ENCODE data around the gene GLRA3.
"Not testable (repeated sequence)": the region's sequence is repeated elsewhere in the genome, so short reads cannot be mapped to it uniquely, and the experiment has no call there.

GLRA3 gene

DNA sequence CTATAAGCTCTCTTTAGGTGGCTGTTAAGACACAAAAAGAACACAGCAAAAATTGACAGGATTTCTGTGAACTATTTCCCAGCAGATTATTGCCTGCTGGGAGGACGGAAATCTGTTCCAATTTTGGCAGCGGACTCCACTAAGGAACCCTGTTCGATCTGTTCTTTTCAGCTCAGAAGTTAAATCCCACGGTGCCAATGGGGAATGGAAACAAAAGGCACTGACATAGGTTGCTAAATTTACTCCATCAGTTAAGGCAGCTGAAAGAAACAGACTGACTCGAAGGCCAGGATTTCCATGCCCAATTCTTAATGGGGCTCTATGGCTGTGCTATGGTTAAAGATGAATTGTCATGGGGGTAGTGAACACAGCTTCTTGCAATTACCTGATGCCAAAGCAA lies 180.2 kb downstream of the GLRA3 start:
- no peak for DNase-seq

GRCh38 chr4:174646326-174646725 lies 182.7 kb downstream of the GLRA3 start:
- no peak for DNase-seq

DNA sequence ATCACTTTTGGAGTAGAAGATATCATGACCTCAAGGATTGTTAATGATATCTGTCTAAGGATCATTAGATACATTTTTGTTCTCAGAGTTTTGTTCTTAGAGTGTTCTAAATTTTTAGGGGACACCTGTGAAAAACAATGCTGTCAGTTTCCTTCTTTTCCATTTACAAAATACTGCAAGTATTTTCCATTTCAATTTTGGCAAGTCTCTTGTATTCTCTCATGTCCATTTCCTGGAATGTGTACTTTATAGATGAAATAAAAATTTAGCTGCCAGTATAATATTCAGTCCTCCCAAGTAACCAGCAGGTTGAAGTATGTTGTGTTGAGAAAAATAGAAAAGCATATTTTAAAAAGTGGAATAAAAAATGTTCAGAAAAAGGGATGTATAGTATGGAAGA lies 188.9 kb downstream of the GLRA3 start:
- no peak for DNase-seq

DNA sequence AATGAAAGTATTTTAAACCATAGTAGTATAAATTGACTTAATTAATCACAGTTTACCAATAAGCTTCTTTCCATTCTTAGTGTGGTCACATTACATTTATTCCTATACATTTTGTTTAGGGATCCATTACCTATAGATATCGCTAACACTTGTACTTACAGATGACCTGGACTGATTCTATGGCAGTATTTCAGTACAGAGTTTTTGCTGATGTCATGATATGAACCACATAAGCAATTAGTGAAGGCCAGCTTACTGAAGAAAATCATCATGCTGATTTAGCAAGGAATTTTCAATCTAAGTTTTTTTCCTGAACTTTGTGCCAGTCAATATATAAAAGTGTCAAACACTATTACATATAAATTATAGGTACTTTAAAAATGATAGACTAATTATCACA lies 193.3 kb downstream of the GLRA3 start:
- DNase-seq, result no peak

DNA sequence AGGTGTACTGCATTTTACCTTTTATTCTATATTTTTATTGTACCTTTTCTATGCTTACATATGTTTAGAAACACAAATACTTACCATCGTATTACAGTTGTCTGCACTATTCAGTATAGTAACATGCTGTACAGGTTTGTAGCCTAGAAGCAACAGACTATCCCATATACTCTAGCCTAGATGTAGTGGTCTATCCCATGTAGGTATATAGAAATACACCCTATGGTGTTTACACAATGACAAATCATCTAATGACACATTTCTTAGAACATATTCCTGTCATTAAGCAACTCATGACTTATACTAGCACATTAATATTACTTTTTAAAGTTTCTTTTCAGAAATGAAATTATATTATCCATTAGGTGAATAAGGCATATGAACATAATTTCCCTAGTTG lies 195.6 kb downstream of the GLRA3 start:
- DNase-seq, result peak in 1 of 6 experiments; percentile 2

DNA sequence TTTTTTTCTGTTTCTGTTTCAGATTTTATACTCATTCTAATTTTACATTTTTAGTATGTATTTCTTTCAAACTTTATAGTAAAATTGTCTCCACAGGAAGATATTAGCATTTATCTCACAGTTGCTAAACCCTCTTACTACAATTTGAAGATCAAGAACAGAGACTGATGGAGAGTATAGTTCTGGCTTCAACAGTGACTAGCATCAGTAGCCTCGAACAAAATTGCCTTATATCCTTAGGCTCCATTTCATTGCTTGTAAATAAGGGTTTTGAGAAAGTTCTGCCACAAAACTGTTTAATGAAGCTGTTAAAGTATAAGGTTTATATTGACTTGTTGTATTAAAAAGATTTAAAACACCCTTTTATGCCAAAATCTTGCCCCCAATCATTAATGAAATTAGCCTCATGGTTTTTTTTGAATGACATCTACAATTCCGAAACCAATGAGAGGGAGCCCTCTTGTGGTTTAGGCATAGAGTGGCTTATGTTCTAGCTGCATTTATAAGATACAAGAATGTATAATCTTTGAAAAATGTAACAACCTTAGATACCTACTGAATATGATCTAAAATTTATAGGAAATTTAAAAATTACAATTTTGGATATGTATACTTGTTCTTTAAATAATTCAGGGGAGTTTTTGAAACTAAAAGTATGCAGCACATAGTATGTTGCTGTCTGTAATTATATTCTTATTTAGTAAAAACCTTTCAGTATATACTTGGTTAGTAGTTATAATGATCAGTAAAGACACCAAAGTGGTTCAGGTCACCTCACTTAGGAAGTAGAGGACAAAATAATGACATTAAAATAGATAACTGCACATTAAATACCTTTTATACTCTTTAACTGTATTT lies 196.9 kb downstream of the GLRA3 start:
- peak in 2 of 6 experiments; percentile 27 to 31 for DNase-seq

DNA sequence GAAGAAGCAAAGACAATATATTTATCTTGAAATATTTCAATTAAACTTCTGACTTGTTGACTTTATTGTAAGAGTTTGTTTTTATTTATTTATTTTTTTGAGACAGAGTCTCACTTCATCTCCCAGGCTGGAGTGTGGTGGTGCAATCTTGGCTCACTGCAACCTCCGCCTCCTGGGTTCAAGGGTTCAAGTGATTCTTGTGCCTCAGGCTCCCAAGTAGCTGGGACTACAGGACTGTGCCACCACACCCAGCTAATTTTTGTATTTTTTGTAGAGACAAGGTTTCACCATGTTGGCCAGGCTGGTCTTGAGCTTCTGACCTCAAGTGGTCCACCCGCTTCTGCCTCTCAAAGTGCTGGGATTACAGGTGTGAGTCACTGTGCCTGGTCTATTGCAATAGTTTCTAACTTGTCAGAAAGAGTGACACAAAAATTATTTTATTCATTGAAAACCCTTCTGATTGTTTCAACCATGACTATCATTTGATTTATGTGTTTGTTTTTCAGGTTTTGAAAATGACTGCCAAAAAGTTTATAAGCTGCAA lies 199.1 kb downstream of the GLRA3 start:
- not testable (repeated sequence) for DNase-seq

GRCh38 chr4:174629265-174629664 lies 199.8 kb downstream of the GLRA3 start:
- DNase-seq, result no peak

DNA sequence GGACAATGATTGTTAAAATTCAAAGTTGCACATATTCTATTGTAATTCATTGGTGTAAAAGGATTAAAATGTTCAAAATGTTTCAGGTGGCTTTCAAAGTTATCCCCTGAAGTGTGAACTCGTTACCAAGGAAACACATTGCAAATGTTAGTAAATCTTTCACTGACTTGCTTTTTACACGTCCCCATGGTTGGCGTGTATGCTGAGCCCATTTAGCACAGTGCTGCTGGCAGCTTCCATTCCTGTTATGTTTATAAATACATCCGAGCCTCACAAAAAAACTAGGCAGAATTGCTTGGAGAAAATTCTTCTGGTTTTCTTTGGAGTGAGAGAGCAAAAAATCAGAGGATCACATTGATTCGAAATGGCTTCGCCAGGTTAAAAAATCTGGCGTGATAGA lies 200.9 kb downstream of the GLRA3 start:
- no peak for DNase-seq

DNA sequence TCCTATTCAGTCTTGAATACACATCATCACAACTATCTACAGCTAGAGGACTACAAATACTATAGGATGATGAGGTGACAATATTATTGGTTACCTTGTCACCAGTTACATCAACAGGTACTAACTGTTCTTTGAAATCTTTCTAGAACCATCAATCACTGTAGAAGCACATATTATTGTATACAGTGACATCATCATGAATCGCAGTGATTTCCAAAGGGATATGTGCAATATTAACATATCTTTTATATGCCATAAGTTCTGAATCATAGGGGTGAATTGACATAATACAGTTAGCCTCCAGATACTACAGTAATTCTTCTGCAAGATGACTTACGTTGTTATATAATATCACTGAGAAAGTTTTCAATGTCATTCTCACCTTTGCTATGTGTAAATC lies 201.6 kb downstream of the GLRA3 start:
- DNase-seq, result no peak

DNA sequence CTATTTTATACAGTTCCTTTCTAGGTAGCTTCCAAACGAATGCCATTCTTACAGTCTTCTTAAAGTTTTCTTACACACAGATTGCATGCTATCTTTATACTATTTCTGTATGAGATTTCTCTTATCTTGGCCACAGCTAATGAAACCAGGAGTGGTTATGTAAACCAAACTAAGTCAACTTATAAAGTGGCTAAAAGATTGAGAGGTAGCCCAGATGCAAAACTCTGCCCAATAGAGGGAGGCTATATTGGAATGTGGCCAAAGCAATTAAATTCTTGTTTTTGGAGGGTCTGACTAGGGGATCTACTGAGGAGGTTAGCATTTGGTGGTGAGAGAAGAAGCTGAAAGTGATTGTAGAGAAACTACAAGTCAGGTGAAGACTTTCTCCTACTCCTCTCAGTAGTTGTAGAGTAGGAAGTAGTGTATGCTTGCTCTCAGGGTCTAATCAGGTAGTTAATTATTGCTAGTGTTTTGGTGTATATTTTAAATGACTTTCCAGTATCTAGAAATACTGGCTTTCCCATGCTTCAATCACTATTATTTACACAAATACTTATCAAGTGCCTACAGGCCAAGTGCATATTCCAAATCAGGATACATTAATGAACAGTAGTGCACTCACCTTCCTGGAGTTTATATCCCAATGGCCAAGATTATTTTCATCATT lies 202.6 kb downstream of the GLRA3 start:
- no peak for DNase-seq

DNA sequence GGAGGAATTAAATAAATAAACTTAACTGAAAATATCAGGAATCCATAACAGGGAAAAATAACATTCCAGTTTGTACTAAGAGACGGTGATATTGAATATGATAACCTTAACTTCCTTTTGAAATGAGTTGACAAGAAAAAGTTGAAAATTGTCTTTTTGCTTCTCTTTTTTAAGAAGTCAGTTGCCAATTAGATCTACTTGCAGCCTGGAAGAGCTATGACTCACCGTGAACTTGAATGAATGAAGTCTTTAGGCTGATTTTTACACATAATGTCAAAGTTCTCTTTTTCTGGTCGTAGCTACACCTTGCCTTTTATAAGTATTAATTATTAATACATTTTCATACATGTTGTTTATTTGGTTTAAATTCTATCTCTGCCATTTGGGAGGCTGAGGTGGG lies 212.4 kb downstream of the GLRA3 start:
- DNase-seq, result no peak

GRCh38 chr4:174613979-174614378 lies 215.1 kb downstream of the GLRA3 start:
- no peak for DNase-seq

- DNase-seq, result no peak
Observed at GRCh38 chr4:174611792-174612191, 217.3 kb downstream of the GLRA3 start.

DNA sequence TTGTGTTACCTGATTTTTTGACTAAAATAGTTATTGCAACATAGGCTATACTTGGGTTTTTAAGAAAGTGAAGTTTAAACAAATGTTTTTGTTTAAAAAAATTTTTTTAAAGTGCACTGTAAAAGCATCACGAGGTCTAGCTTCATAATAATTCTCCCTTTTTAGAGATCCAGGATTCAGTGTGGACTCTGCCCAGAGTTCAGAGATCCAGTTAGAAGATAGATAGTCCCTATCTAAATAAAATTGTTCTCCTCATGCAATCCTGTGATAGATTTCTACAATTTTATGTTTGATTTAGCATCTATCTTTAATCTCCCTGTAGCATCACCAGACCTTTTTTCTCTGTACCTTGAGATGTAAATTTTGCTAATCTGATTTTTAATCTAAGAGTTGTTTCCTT lies 221.3 kb downstream of the GLRA3 start:
- no peak for DNase-seq

- DNase-seq, result no peak
Observed at GRCh38 chr4:174604198-174604597, 224.8 kb downstream of the GLRA3 start.

- no peak for DNase-seq
Observed at GRCh38 chr4:174600391-174600790, 228.7 kb downstream of the GLRA3 start.

- no peak for DNase-seq
Observed at GRCh38 chr4:174598800-174599199, 230.2 kb downstream of the GLRA3 start.

GRCh38 chr4:174596513-174596912 lies 232.5 kb downstream of the GLRA3 start:
- no peak for DNase-seq

GRCh38 chr4:174595141-174595929 lies 233.7 kb downstream of the GLRA3 start:
- no peak for DNase-seq

DNA sequence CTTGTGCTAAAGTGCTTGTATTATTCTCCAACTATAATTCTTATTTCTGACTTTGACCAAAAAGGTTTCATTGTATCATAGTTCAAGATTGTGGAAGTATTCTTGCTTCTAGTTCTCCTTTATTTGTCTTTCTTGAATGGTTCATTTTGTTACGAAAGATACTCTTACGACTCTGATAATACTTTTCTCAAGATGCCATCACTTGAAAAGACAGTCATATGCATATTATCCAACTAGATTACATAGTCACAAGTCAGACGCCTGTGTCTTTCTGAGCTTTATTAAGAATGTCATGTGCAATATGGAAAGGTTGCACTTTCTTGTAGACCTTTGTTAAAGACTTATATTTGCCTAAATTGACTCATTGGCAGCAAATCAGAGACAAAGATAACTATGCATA lies 235.3 kb downstream of the GLRA3 start:
- no peak for DNase-seq

DNA sequence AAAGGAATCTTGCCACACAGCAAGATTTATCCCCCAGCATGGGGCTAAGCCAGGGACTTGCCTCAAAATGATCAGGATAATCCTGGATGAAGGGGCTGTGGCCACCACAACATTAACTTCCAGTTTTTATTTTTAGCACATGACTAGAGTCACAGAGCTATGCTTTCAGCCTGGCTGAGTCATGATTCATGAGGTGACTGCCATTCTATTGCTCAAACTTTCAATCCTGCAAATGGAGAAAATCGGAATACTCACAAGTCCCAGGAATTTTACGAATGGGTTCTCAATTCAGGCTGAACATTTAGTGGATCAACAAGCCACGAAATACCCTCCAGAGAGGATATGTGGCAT lies 236.1 kb downstream of the GLRA3 start:
- DNase-seq, result no peak

DNA sequence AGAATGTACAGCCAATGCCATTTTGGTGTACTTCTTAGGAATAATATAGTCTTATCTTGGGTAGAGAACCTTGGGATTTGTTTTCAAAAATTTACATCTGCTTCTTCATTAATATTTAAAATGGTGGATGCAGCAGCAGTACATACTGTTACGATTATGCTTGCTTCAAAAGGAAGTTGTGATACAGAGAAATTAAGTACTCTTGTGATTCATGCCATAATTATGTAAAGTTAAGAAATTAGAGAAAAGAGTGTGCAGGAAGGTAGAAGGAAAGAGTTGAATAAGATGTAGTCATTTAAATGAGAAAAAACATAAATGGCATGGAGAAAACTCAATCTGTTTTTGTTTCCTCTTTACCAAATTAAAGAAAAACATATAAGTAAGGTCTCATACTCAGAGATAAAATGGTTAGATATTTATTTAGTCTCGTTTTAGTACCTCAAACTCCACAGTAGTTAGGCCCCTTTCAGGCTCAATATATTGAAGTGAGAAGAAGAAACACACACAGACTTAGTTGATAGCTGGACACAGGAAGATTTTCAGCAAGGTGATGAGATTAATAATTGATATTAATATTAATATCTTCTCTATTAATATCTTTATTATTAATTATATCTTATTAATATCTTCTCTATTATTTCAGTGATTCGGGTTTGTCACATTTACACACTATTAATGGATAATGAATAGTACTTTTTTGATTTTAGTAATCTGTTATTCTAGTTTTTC lies 236.6 kb downstream of the GLRA3 start:
- DNase-seq, result no peak

Measured in stimulated activated naive CD4-positive, alpha-beta T cell (primary cell).